Hematopoietic multipotent progenitor cell treated with erythropoietin and hydrocortisone succinate and interleukin-3 and kit ligand, for 8 days (in vitro differentiated cells): ENCODE results near the gene CCPG1.

Experiments
- DNase-seq: peaks from one replicate; pipeline ENCODE4 v3.0.0-alpha.2; 2015

CCPG1 gene

DNA sequence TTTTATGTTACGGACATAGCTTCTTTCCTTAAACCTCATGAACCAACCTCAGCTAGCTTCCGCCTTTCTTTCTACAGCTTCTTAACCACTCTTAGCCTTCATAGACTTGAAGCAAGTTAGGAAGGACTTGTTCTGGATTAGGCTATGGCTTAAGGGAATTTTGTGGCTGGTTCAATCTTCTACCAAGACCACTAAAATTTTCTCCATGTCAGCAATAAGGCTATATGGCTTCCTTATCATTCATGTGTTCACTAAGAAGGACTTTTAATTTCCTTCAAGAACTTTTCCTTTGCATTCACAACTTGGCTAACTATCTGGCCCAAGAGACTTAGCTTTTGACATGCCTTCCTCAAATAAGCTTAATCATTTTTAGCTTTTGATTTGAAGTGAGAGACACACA lies 24.5 kb downstream of the CCPG1 start:
- no peak for DNase-seq

DNA sequence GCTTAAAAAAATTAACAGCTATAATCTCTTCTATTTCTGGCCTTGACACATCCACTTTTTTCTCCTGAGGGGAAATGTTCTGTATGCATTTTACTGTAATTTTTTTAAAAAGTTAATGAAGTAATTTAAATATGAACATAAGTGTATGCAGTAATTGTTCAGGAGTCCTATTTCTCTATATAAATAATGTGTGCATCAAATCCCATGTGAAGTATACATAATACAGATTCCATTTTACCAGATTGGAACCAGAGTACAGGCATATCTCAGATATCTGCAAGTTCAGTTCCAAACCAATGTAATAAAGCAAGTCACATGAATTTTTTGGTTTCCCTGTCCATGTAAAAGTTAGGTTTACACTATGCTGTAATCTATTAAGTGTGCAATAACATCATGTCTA lies 26.6 kb downstream of the CCPG1 start:
- no peak for DNase-seq

DNA sequence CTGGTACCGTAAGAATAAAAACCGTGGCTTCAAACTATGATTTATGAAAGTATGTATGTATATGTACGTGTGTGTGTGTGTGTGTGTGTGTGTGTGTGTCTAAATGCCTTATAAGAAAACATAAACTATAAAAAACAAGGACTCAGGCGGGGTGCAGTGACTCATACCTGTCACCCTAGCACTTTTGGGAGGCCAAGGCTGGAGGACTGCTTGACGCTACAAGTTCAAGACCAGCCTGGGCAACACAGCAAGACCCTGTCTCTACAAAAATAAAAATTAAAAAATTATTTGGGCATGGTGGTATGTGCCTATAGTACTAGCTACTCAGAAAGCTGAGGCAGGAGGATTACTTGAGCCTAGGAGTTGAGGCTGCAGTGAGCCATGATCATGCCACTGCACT lies 29.1 kb downstream of the CCPG1 start:
- DNase-seq: no peak

DNA sequence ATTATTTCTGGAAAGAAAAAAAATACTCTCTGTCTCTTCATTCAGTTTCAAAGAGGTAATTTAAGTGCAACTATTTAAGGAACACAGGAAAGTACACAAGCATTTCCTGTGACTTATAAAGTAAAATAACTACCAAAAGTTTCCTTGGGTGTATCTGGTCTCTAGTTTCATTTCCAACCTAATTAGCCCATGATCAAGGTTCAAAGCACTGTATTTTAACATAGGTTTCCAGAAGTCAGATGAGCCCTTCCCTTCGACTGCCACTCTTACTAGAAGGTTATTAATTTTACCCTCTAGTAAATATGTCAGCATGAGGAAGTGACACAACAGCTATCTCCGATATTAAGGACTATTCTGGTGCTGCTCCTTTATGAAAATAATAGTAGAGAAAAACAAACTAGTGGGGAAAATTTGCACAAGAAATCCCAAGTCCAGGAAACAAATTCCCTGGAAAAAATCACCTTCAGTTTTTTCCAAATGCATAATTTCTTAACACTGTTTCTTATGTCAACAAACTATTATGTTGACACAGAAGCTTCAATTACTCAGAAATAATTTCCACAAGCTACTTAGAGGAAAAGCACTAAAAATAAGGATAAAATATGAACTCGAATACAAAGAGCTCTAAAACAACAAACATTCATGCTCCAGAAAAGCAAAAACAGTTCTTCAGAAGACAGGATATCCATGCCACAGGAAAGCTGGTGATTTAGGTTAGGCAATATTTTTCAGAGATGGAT lies 35.3 kb downstream of the CCPG1 start:
- DNase-seq: no peak

DNA sequence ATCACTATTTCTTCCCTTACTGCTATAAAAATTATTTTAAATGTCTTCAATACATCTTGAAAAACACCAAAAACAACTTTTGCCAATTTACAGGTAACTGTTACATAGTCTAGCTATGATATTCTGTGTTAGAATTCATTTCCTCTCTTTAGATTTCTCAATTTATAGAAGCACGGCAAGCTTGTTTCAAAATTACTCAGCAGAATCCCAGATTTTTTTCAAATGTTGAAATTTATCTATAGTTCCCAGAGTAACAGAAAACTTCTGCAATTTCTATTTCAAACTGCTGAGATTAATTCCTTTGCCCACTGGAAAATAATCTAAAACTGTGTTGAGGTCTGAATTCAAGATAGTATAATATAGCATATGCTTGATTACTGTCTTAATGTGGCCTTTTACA lies 41.2 kb downstream of the CCPG1 start:
- DNase-seq: no peak

DNA sequence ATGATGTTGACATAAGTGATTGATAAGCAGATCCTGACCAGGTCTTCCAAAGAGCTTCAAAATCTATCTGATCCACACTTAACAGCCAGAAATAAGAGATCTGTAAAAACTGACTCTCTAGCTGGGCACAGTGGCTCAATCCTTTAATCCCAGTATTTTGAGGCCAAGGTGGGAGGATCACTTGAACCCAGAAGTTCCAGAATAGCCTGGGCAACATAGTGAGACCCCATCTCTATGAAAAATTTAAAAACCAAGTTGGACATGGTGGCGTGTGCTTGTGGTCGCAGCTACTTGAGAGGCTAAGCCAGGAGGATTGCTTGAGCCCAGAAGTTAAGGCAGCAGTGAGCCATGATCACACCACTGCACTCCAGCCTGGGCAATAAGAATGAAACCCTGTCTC lies 45.5 kb downstream of the CCPG1 start:
- DNase-seq: no peak

DNA sequence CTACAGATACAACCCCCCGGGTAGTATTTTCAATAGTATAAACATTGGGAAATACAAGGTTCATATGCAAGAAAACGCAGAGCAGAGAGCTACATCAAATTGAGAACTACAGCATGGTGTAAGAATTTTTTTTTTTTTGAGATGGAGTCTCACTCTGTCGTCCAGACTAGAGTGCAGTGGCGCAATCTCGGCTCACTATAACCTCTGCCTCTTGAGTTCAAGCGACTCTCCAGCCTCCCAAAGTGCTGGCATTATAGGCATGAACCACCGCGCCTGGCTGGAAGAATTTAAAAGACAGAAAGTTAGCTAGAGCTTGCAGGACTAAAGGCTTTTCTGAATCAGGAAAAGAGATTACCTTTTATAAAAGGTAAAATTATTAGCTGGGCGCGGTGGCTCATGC lies 47.1 kb downstream of the CCPG1 start:
- DNase-seq: no peak

DNA sequence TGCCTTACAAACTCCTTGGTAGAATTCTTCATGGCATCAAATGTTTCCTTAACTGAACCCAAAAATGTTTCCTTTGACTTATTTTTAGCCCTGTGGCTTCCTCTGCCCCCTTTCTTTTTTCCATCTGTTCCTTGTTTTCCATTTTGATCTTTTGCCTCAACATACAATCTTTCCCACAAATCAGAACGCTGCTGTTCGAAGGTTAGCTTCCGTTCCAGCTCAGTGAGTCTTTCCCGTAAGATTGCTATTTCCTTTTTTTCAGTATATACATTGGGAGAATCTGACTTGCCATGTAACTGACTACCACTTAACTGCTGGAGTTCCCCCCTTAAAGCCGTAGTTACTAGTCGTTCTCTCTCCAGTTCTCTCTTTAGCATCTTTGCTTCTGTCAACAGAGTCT lies 47.9 kb downstream of the CCPG1 start:
- no peak for DNase-seq

DNA sequence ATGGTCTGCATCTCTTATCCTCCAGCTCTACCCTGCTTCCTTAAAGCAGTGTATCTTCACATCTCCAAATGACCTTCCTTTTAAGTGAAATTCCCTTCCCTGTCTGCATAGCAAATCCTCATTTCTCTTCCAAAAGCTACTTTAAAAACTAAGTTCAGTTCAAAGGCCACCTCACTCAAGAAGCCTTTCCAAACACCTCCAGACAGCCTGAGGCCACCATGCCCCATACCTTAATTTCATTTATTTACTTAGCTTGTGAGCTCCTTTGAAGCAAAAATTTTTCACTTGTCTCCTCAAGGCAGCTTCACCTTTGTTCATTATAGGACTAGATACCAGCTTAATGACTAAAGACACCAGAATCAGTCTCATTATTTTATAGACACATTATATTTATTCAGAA lies 49.7 kb downstream of the CCPG1 start:
- no peak for DNase-seq

DNA sequence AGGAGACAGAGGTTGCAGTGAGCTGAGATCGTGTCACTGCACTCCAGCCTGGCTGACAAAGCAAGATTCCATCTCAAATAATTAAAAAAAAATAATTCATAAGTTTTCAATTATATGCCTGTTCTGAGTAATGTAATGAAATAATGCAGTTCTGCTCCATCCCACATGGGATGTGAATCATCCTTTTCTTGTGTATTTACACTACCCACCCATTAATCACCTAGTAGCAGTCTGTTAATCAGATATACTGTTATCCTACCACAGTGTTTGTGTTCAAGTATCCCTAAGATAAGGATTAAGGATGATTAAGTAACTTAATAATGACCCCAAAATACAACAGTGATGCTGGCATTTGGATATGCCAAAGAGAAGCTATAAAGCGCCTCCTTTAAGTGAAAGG lies 50.4 kb downstream of the CCPG1 start:
- peak; percentile 38 for DNase-seq

DNA sequence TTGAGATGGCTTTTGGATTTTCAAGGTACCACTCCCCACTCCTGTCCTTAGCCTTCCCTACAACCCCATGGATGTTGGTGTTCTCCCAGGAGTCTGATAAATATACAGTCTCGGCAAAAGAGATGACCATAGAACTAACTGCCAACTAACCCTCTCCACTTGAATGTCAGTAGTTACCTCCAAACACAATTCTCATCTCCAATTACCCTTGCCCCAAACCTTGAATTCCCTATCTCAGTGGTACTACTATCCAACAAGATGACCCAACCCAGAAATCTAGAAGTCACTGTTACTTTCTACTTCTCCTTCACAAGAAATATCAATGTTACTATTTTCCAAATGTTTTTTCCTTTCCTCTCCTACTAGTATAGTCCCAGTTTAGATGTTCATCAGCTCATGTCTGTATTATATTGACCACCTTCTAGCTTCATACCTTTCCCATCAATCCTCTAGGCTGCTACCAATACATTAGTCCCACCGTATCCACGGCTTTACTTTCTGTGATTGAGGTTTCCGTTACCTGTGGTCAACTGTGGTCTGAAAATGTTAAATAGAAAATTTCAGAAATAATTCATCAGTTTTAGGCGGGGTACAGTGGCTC lies 51.1 kb downstream of the CCPG1 start:
- no peak for DNase-seq

DNA sequence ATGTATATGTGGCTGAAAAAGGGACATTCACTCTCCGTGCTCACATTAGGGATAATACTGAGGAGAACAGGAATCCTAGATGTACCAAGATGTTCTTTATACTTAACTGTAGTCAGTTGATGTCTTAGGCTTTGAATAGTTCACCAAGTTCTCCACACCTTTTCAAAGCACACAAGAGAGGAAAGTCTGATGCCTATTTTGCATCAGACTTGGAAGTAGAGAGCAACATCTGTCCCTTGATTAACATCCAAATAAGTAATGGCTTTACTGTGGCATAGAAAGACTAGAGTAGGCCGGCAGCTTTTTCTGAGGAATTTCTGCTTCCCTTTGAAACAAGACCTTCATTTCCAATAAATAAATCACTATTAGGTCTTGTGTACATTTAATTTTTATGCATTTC lies 55.1 kb downstream of the CCPG1 start:
- no peak for DNase-seq

DNA sequence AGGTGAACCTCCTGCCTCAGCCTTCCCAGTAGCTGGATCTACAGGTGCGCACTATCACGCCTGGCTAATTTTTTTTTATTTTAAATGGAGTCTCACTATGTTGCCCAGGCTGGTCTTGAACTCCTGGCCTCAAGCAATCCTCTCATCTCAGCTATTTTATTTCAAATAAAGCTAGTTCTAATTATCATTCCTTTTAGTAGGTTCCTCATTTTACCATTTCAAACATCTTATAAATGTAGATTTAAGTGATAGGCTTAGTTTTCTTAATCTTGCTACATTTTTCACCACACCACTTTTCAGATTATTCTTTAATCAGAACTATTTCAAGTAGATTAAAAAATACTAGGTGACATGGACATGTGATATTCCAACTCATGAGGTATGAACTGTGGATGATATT lies 58.9 kb downstream of the CCPG1 start:
- no peak for DNase-seq

DNA sequence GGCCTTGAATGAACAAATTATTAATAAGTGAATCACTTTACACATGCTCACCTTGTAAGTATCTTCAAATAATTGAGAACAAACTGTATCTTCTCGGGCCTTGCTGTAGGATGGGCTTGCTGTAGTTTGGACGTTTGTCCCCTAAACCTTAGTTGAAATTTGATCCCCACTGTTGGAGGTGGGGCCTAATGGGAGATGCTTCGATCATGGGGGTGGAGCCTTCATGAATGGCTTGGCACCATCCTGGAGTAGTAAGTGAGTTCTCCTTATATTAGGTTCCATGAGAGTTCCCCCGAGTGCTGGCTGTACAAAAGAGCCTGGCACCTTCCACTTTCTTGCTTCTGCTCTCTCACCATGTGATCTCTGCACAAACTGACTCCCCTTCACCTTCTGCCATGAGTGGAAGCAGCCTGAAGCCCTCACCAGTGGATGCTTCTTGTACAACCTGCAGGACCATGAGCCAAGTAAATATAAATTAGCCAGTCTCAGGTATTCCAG lies 59.8 kb downstream of the CCPG1 start:
- no peak for DNase-seq

DNA sequence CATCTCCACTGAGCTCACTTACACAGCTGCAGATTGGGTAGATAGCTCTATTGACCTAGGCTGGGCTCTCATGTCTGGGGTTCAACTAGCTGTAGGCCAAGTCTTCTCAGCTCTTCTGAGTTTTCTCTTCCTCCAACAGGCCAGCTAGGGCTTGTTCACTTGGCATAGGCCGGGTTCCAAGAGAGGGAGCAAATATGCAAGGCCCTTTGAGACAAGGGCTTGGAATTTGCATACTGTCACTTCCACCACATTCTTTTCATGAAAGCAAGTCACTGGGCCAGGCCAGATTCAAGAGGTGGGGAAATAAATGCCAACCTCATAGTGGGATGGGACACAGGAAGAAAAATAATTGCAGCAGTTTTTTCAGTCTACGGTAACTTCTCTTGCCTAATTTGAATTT lies 64.0 kb downstream of the CCPG1 start:
- DNase-seq: no peak

DNA sequence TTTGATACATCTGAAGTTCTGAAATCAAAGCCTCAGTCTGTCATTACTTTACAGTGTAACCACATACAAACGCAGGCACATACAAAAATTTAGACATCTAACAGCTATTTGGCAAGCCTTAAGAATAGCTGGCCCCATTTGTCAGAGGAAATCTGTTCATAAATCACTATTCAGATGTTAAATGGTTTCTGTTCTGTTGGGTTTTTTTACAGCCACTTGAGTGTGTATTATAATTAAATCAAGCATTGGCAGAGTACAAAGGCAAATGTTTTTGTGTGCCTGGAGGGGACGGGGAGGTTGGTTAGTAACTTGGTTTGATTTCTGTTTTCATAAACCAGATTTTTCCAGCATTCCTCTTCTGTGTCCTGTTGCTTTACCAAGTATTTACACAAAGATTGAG lies 65.0 kb downstream of the CCPG1 start:
- no peak for DNase-seq

DNA sequence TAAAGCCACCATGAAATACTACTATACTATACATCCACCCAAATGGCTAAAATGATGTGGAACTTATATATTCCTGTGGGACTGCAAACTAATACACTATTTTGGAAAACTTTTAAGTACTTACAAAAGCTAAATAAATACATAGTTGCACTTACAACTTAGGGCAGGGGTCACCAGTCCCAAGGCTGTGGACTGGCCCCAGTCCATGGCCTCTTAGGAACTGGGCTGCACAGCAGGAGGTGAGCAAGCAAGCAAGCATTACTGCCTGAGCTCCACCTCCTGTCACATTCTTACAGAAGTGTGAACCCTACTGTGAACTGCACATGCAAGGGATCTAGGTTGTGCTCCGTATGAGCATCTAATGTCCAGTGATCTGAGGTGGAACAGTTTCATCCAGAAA lies 71.0 kb downstream of the CCPG1 start:
- no peak for DNase-seq

DNA sequence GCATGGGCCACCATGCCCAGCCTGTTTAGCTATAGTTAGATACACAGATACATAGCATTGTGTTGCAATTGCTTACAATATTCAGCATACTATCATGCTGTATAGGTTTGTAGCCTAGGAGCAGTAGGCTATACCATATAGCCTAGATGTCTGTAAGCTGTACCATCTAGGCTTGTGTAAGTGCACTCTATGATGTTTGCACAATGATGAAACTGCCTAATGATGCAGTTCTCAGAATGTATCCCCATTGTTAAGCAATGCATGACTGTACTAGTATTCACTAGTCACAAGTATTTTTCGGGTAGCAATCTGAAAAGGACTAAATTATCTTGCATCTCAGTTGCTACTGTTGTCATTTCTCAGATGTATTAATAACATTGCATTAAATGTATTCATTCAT lies 73.2 kb downstream of the CCPG1 start:
- DNase-seq: no peak

DNA sequence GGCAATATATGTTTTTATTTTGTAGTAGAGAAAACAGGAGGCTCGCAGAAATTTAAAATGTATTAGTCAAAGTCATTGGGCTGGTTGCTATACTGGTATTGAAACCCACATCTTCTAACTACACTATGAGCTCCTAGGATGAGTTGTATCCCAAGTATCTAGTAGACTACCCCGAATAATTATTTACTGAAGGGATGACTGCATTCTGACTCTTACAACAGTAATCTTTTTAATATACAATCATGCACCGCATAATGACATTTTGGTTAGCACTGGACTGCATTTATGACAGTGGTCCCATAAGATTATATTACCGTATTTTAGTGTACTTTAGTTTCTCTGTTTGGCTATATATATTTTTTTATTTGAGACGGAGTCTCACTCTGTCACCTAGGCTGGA lies 73.8 kb downstream of the CCPG1 start:
- no peak for DNase-seq

DNA sequence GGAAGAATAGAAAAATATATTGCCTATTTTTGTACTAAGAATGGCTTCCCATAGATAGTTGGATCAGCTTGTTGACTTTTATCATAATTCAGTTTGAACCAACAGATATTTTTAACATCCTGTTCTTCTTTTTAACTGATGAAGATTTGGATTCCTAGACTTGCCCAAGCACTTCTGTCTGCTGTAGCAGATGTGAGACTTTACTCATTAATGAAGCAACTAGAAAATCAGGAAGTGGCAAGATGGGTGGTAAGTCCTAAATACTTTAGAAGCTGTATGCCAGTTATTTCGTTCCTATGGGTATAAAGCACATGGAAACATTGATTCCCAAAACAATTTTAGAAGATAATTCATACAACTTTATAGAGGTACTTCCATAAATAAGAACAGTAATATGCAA lies 80.8 kb downstream of the CCPG1 start:
- peak; percentile 12 for DNase-seq

DNA sequence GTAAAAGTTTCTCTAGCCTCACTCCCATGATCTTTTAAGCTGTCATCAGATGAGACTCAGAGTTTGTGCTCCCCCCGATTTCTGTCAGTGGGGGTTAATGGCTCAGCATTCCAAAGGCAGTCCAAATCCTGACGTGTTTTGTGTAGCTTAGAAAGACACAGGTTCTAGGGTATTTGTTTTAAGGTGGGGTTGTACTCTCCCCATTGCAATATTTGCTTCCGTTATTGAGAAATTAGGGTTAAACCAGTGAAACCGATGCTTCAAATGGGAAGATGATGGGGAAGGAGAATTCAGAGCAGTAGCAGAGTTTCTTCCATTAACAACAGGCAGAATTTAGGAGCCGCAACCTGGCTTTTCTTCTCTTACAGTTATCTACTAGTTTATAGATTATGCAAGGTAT lies 85.7 kb downstream of the CCPG1 start:
- no peak for DNase-seq

DNA sequence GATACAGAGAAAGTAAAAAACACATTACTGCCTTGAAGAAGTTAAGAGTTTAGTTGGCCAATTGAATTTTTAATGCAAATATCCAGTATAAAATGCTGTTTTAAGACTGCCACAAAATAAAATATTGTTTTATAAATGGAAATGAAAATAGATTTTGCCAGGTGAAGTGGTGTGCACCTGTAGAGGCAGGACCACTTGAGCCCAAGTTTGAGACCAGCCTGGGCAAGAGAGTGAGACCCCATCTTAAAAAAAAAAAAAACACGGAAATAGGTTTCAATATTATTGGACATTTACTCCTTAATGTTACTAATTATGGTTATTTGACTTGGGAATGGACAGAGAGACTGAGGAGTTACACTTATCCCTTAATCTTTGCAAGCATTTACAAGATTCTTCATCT lies 87.2 kb downstream of the CCPG1 start:
- no peak for DNase-seq

DNA sequence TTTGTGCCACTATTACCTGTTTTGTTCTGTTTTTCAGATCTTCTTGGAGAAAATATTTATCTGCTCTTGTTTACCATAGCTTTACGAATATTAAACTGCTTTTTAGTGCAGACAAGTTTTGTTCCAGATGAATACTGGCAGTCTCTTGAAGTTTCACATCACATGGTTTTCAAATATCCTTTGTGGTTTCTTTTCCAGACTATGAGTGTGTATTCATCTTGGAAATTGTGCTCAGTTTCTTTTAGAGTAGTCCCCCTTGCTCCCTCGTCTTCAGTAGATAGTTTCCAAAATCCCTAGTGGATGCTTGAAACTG lies 88.0 kb downstream of the CCPG1 start:
- DNase-seq: no peak

DNA sequence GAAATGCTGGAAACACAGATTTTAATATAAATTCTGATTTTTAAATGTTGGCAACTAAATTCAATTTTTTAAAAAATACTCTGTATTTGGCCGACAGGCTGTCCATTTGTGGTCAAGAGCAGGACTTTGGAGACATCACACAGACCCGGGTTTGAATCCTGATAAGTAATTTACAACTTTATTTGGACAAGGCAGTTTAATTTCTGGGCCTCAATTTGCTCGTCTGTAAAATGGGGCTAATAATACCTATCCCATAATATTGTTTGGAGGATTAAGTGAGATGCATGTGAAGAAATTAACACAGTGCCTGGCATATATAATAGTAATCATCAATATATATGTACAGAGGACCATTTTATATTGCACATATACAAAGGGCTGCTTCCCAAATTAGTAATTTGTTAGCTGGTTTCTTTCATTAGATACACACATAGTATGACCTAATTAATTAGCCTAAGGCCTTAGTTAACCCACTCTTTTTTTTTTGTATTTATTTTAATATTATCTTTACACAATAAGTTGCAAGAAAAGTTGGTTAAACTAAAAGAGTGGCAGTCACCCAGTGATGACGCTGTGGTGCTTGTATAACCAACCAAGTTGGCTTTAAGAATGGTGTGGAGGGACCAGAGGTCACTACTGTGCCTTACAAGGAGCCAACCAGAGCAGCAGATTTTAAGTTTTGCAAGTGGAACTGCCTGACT lies 88.5 kb downstream of the CCPG1 start:
- DNase-seq: peak; percentile 80
